Cardiac fibroblast (primary cell): ENCODE measurements around the gene NIPBL.
"Not testable (repeated sequence)": the region's sequence is repeated elsewhere in the genome, so short reads cannot be mapped to it uniquely, and the experiment has no call there.

Source experiments
- DNase-seq, 2 donors: peaks; one replicate each; pipeline versions ENCODE4 v3.0.0 to v3.0.0-alpha.2; 2010; ENCODE audit warnings: low read depth in 2 of 2
- H3K4me3 ChIP-seq, 2 donors: replicated peaks in 1 of 2; 1 replicate in 1 of 2; 2 replicates in 1 of 2; pipeline ENCODE4 v1.5.1; 2011; ENCODE audit warnings: low read depth in 2 of 2, low read length in 2 of 2, mild to moderate bottlenecking in 2 of 2, moderate library complexity in 1 of 2
- CTCF ChIP-seq: IDR thresholded peaks from one replicate; pipeline ENCODE4 v1.5.1; 2011; ENCODE audit warnings: low read depth, mild to moderate bottlenecking, low read length, inconsistent platforms

The NIPBL gene

GRCh38 chr5:36901856-36902255 lies 25.3 kb downstream of the NIPBL start:
- no peak overlapping the region for H3K4me3 ChIP-seq
- DNase-seq: no peak
- TF ChIP-seq CTCF: no peak

- no peak for TF ChIP-seq CTCF
- no peak for DNase-seq
- no peak overlapping the region for H3K4me3 ChIP-seq
These were observed 25.8 kb downstream of the NIPBL start for GRCh38 chr5:36902353-36902752.

- TF ChIP-seq CTCF: no peak
- no peak overlapping the region for H3K4me3 ChIP-seq
- no peak for DNase-seq
These were observed 28.1 kb downstream of the NIPBL start for GRCh38 chr5:36904677-36905076.

GRCh38 chr5:36908544-36909260 lies 32.1 kb downstream of the NIPBL start:
- no peak for DNase-seq
- H3K4me3 ChIP-seq: no peak overlapping the region

GRCh38 chr5:36915653-36916052 lies 39.1 kb downstream of the NIPBL start:
- no peak overlapping the region for H3K4me3 ChIP-seq
- peak; percentile 25 to 31 for DNase-seq
- TF ChIP-seq CTCF: no peak

More at GRCh38 chr5:36908544-36909260, 32.1 kb downstream of the NIPBL start:
- no peak for TF ChIP-seq CTCF

GRCh38 chr5:36916614-36917013 lies 40.0 kb downstream of the NIPBL start:
- not testable (repeated sequence) for H3K4me3 ChIP-seq, DNase-seq

- DNase-seq, H3K4me3 ChIP-seq: not testable (repeated sequence)
These were observed 40.8 kb downstream of the NIPBL start for GRCh38 chr5:36917358-36917757.

GRCh38 chr5:36919238-36919637 lies 42.7 kb downstream of the NIPBL start:
- no peak for DNase-seq
- no peak overlapping the region for H3K4me3 ChIP-seq
- TF ChIP-seq CTCF: no peak
